Measurements from ENCODE around the gene MRPS27. TPM values are rescaled to one million over a fixed set of nuclear protein-coding genes. Genes with fewer than 3 reads are reported as not detected.

The MRPS27 gene
- total and polyA plus RNA-seq, 9 of the 15 experiments (the other 6 are each of a cell fraction or from before 2014, with no cell fraction given) = 73.6 to 144 (median 106) TPM

DNA sequence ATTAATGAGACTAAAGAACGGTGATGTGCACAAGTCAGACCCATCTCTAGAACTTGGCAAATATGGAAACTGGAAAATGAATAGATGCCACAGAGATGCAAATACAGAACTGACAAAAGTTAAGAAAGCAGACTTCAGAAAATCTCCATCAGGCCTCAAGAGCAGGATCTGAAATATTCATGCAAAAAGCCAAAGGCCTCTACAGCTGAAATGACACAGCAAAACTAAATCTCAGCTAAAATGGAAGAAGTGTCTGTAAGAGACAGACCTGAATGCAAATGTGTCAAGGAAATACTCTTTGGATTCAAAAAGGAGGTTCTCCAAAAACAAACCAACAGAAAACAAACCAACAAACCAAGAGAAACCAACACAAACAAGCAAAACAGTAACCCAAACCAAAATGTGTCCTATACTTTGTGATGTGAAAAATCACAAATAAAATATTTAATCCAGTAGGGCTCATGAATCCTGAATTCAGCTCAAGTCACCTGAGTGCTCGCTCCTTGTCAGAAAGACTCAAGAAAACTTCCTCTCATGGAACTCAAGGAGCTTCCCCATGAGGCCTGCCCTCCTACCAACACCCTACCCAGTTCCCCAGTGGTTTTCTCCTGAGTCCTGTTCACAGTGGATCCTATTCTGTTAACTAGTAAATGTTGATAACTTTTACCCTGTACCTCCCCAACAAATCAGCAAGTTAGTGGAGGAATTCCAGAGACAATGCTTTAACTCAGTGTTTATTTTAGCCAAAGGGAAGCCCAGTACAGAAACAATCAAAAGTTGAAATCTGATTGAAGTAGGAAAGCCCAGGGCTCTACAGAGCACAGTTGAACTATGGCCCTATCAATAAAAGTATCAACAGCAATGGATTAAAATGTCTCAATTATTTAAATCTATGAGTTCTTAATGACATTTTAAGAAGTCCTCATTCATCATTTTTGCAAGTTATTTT, 14.6 kb downstream of the MRPS27 start:
- Histone ChIP-seq H3K27ac (ENCODE audit: extremely low read depth, low read depth, low read length) (peak overlapping the region; percentile 44), H3K9me3 (replicated peaks; ENCODE audit: control insufficient read depth, insufficient read depth, low read depth, low read length) (no peaks in the 10 kb centered on the region), H3K79me2 (ENCODE audit: control insufficient read depth, insufficient read depth, low read length) (peaks cover 87% of the 10 kb centered on the region), H3K9ac (ENCODE audit: insufficient read depth in 1 of 2, low read depth in 2 of 2, low read length in 2 of 2) (peak overlapping the region in 1 of 2 experiments; percentile 46; a peak in 2 of 4 replicates), H3K27me3 (ENCODE audit: control insufficient read depth in 2 of 2, insufficient read depth in 2 of 2, low read length in 2 of 2) (no peaks in the 10 kb centered on the region), H3K4me2 (ENCODE audit: insufficient read depth, low read length) (peak overlapping the region; percentile 14), H3K9me1 (ENCODE audit: control insufficient read depth, insufficient read depth, low read length) (no peaks in the 10 kb centered on the region), H2AFZ (ENCODE audit: low read depth, low read length) (no peak overlapping the region), H3K4me1 (replicated peaks in 1 of 2; ENCODE audit: control insufficient read depth in 2 of 2, insufficient read depth in 2 of 2, low read length in 2 of 2) (peaks cover 25 to 34% of the 10 kb centered on the region in 2 experiments), H3K4me3 (no peak overlapping the region), H3K36me3 (ENCODE audit: control insufficient read depth, insufficient read depth, low read length) (peaks cover 45% of the 10 kb centered on the region), H4K20me1 (replicated peaks; ENCODE audit: control insufficient read depth, insufficient read depth, low read length) (no peaks in the 10 kb centered on the region)
- no TSS peak for BruUV-seq (replicated peaks)
- ATAC-seq (no peak), DNase-seq (ENCODE audit: extremely low read depth in 1 of 4, low spot score in 3 of 4) (peak in 2 of 4 experiments; percentile 24 to 42), FAIRE-seq (peak; percentile 74)
- in situ Hi-C loops (cut with MboI) (loop anchor here (25.0 kb wide), 1 partner anchor 518 kb away; no protein-coding TSS in a partner anchor), intact Hi-C loops (cut with micrococcal nuclease) (loop anchor here (5.0 kb wide), 3 partner anchors 38 to 78 kb away; no protein-coding TSS in a partner anchor)
- 45% methylated on average over 2 of the region's 2 CpGs for WGBS (ENCODE audit: insufficient coverage, low coverage, missing lambda C conversion rate)
- POLR2A ChIA-PET = interaction anchor here (0.8 to 2.5 kb wide), 5 partner anchors 13 to 25 kb away, joined by 4 to 8 read pairs (median 6); partner anchors contain the start of genes MRPS27 and PTCD2
- CTCF ChIA-PET (ENCODE audit: low intra/inter-chr PET ratio) = no interaction called here
- TF ChIP-seq NFE2 (IDR thresholded peaks at IDR 0.05; ENCODE audit: low read depth) = peak; percentile 85
- 0 out of 2 replicates have a peak, but pooled peaks have one; percentile 57 for TF ChIP-seq ZNF766 (CRISPR knock-in tag; conservative IDR thresholded peaks at IDR 0.05)
- no peak for TF ChIP-seq ZNF232 (CRISPR knock-in tag; IDR thresholded peaks at IDR 0.05)
- no peak for TF ChIP-seq NR2C2 (CRISPR knock-in tag; IDR thresholded peaks at IDR 0.05)
- TF ChIP-seq NR2C2 (tag; IDR thresholded peaks at IDR 0.05) = peak; percentile 32; the same call in 1 of the 2 replicates
- TF ChIP-seq CXXC5 (CRISPR knock-in tag; IDR thresholded peaks at IDR 0.05) = 0 out of 2 replicates have a peak, but pooled peaks have one; percentile 15
- TF ChIP-seq HMBOX1 (IDR thresholded peaks at IDR 0.05) = peak; percentile 63; the same call in 1 of the 2 replicates
- TF ChIP-seq PURB (CRISPR knock-in tag; IDR thresholded peaks at IDR 0.05; ENCODE audit: low read depth) = no peak
- TF ChIP-seq MAFF (IDR thresholded peaks at IDR 0.05; ENCODE audit: low read length) = peak; percentile 58
- TF ChIP-seq NFE2L1 (tag; IDR thresholded peaks at IDR 0.05; ENCODE audit: borderline replicate concordance, low read depth) = peak; percentile 30; the same call in 1 of the 2 replicates
- TF ChIP-seq ZNF316 (IDR thresholded peaks at IDR 0.05) = peak; percentile 84
- peak; percentile 68 for TF ChIP-seq MAFG (tag; conservative IDR thresholded peaks at IDR 0.05)
- TF ChIP-seq JUND (IDR thresholded peaks at IDR 0.05; ENCODE audit: borderline replicate concordance, low read depth, low read length) = no peak
- TF ChIP-seq JUND (tag; IDR thresholded peaks at IDR 0.05; ENCODE audit: borderline replicate concordance, low read depth, low read length) = peak; percentile 12; the same call in 1 of the 3 replicates
- peak; percentile 9; the same call in 1 of the 2 replicates for TF ChIP-seq ZFX (CRISPR knock-in tag; IDR thresholded peaks at IDR 0.05)
- TF ChIP-seq BACH1 (tag; IDR thresholded peaks at IDR 0.05) = peak; percentile 61
- TF ChIP-seq MAX (CRISPR knock-in tag; IDR thresholded peaks at IDR 0.05) = no peak
- TF ChIP-seq ZBTB5 (IDR thresholded peaks at IDR 0.05) = 0 out of 2 replicates have a peak, but pooled peaks have one; percentile 44
- TF ChIP-seq HDAC1 (IDR thresholded peaks at IDR 0.05) = peak in 1 of 2 experiments; percentile 29; a peak in 1 of 4 replicates
